COLO829 (cell line): ENCODE data around the gene RAG2.

ENCODE experiments used
- DNase-seq: peaks from one replicate; pipeline ENCODE4 v3.0.0; 2012; ENCODE audit warnings: low spot score

RAG2 gene

GRCh38 chr11:36598051-36598450 is at the start of gene RAG2:
TSS of gene RAG2 (minus strand) at chr11:36598236. CDS start at chr11:36594168, 4,068 bp downstream.
- no peak for DNase-seq

DNA sequence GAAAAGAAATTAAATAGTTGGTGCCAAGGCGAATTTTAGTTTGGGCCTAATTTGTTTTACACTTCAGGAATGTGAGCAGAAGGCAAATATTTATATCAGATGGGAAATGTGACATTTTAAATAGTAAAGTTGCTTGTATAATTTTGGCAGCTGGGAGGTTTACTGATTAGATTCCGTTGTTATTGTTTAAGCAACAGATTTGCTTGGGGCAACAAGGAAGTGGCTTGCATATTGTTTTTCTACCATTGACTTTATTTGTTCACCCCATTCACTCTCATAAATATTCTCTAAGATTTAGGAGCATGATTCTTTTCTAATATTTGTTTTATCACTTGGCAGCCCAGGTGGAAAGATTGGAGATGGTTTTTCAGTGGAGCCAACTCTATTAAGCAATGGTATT is 40.5 kb upstream of the RAG2 start:
- DNase-seq, result no peak

GRCh38 chr11:36635066-36635862 is 37.2 kb upstream of the RAG2 start:
- DNase-seq, result no peak

DNA sequence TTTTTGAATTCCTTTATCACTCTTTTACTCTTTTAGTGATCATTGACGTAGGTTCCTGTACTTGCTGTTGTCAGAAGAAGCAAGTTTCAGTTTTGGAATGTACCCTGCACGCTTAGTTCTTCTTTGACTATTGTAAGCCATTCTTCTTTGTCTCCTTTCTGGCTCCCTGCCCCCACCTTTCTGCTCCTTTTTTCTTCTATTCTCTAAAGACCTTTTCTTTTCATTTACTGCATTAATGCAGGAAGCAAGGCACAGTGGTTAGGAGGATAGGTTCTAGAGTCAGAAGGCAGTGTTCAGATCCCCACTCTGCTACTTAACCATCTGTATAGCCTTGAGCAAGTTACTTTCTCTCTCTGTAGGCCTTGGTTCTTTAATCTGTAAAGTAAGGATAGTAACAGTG is 33.7 kb upstream of the RAG2 start:
- no peak for DNase-seq

- DNase-seq, result no peak
Measured at GRCh38 chr11:36628765-36629244, 30.8 kb upstream of the RAG2 start.

- DNase-seq, result no peak
Measured at GRCh38 chr11:36628141-36628540, 30.1 kb upstream of the RAG2 start.

DNA sequence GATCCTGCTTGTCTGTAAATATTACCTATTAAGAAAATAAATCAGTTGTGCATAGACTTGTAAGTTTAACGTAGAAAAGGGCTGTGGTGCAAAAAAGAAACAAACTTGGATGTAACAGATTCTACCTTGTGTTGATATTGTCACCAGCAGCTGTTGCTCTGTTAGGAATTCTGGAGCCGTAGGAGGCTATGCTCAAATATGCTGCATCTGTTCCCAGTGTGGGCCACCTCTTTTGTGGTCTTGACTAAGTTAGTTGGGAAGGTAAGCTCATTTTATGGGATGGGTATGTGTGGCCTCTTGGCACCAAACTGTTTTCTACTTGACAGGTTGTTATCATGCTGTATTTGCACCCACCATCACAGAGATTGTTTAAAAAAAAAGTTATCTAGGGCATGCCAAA is 29.4 kb upstream of the RAG2 start:
- DNase-seq, result no peak

GRCh38 chr11:36627006-36627405 is 29.0 kb upstream of the RAG2 start:
- DNase-seq, result no peak

DNA sequence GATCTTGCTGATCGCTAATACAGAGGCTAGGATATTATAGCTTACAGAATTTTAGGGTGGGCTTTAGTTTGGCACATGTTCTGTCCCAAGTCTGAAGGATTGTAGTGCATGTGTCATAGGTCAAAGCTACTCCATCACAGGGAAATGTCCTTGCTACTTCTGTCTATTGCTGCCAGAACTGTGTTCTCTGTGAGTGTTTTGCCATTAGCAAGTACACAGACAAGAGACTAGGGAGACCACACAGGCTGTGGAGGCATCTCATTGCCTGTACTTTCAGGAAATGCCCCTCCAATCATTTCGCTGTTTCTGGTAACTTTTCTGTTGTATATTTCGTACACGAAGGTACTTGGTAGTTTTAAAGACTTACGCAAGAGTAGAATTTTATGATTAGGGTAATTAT is 25.5 kb upstream of the RAG2 start:
- no peak for DNase-seq

DNA sequence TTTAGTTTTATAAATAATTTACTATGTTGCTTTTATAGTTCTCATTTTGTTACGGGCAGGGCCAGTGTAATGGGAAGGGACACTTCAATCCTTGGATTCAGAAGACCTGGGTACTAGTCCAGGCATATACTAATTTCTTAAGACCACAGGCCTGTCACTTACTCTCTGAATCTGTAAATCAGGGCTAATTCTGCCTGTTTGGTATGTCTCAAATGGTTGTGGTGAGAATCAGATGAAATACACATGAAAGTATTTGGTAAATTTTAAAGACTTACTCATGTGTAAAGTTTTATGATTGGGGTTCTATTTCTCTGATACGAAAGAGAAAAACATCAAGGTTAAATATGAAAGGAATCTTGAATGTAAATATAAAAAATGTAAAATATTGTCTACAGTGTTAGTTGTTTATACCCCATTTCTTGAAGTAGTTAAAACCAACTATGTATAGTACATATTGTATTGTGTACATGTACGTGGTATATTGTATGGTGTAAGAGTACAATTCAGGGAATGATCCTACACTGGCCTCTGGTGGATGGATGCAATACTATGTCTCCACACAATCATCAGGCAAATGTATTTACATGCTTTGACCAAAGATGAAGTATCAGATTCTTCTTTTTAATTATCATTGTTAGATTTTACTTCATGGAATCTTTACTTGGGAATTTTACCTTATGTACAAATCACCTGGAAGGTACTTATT is 24.5 kb upstream of the RAG2 start:
- peak; percentile 35 for DNase-seq

- DNase-seq, result no peak
Measured at GRCh38 chr11:36620246-36620645, 22.2 kb upstream of the RAG2 start.

GRCh38 chr11:36619502-36619901 is 21.5 kb upstream of the RAG2 start:
- no peak for DNase-seq

DNA sequence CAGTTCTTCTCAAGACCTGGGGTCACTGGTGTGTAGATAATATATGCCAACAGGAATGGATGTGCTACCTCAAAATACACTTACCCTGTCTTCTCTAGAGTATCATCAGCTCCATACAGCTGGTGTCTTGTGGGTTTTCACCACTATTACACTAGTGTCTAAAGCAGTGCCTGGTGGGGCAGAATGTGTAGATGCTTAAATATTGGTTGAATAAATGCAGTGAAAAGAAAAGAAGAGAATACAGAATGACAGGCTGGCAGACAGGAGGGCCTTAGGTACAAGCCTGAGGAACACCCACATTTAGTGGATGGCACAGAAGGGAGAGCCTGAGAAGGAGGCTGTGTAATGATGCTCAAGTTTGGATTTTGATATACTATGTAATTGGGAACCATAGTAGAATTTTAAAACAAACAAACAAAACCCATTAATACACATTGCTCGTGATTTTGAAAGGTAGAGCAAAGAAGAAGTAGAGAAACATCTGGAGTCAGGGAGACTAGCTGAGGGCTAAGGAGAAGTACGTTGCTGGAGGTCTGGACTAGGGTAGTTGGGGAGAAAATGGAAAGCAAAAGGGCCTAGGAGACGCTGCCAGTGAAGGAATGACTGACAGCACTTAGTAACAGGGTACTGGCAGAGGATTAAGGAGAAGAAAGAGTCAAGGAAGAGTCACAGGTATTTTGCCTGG is 20.5 kb upstream of the RAG2 start:
- DNase-seq, result no peak

GRCh38 chr11:36617543-36618362 is 19.7 kb upstream of the RAG2 start:
- no peak for DNase-seq

DNA sequence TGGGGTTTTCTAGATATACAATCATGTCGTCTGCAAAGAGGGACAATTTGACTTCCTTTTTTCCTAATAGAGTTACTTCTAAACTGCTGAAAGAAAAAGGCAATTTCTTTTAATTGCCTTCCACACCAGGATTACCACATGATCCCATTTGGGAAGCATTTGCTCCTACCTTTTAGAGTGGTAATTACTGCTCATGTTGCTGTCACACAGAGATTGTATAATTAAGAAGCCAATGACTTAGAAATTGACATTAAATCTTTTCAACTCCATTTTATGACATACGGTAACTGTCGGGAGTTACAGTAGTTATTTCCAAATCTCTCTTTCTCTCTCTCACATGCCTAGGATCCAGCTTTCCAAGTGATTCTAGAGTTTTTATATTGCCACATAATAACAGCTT is 17.8 kb upstream of the RAG2 start:
- no peak for DNase-seq

GRCh38 chr11:36609383-36609782 is 11.3 kb upstream of the RAG2 start:
- DNase-seq, result no peak

DNA sequence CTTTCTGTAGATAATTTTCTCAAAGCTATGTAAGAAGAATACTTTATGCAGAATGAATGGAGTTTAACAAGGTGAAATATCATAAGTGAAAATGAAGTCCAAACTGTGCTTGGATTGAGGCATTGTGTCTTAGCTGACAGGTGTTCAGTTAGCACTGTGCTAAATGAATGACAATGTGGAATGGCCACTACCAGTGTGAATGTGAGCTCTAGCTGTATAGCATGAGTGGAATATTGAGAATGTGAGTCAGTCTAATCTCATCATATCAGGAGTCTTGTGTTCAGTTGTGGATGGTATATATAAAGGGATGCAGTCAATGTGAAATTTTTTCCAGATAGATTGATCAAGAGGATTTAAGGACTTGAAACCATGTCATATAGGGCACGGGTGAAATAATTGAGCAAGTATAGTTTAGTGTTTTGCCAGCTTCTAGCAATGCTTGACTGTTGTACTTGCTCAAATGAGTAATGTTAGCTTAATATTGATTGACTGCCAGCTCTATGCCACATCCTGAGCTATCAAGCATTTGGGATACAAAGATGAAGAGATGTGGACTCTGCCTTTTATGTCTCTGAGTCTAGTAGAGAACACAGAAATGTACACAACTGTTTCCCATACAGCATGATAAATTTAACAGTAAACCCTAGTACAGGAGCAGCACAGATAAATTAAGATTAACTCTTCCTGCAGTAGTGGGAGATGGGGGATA is 10.6 kb upstream of the RAG2 start:
- DNase-seq, result no peak

GRCh38 chr11:36605221-36606216 is 7.5 kb upstream of the RAG2 start:
- no peak for DNase-seq

DNA sequence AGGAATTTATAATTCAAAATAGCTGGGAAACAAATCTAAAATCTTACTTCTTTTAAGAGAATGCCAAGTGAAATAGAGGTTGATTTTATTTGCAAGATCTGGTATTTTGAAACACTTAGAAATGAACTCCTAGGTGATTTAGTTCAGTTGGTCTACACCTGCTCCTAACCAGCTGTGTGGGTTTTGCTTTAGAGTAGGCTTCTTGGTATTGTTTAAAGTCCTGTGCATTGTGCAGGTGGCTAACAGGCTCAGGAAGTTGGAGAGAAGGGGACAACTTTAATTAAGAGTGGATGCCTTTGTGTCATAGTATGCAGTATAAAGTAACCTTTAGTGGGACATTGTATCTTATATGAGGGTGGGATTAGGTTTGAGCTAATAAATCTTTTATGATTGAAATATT is 4.1 kb upstream of the RAG2 start:
- DNase-seq, result no peak

GRCh38 chr11:36601155-36601554 is 3.1 kb upstream of the RAG2 start:
- no peak for DNase-seq
